Heart left ventricle (tissue), 13 donors: ENCODE results near the gene ZNF148.

ENCODE experiments used
- POLR2A ChIP-seq, 2 donors: fragments of 450-650 bp; IDR thresholded peaks; one replicate each; pipeline ENCODE4 v1.6.1; 2017; ENCODE audit warnings: antibody characterized with exemption in 2 of 2, mild to moderate bottlenecking in 2 of 2, moderate library complexity in 2 of 2
- TF ChIP-seq, protein P1 (sequence below), 12 donors: fragments of 200-600 bp; sonication (generic) in 4 of 12; IDR thresholded peaks; one replicate each; pipeline versions ENCODE4 v1.5.0 to v1.8.0; 2018 to 2022; ENCODE audit warnings: antibody characterized with exemption in 12 of 12, mild to moderate bottlenecking in 5 of 12
- donor health status: ischemic (EF 13 %, LVEDD 7.1; RV severe dilation, severe dysfunction).
- donor health status: DM: no; HTN: yes; CAD: no.
- donor health status: DM: no; HTN: no; CAD: no.
- donor health status: ischemic (EF 25% LVEDD 6.9; RV normal size, moderate dysfunction).
- donor health status: ischemic (EF 25% LVEDD 5.7; RV mildly dilated, moderate dysfunction).
- donor health status: ischemic (EF 35%, LVEDD 5.7; RV mildly dilated, moderate dysfunction).
- donor health status: nonischemic (EF 11% LVEDD 7.7; RV severe dilation, severe dysfunction).
- donor health status: DM: yes; HTN: yes; CAD: no.
- donor health status: PGD.
- donor health status: ischemic (EF 29% LVEDD 5.4; RV normal size, mild dysfunction).
- donor health status: nonischemic (EF 23%, LVEDD 6.1; RV moderate dilation, normal function).

DNA sequence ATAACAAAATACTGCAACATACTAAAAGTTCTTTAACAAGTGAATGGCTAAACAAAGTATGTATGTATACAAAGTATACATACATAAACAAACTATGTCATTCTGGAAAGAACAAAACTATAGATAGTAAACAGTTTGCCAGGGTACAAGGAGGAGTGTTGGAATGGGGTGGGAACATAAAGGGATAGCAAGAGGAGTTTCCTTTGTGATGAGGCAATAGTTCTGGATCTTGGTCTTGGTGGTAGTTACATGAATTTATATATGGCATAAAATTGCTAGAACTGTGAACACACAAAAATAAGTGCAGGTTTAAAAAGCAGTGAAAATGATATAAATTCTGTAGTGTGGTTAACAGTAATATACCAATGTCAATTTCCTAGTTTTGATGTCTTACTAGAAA, 22.0 kb downstream of the ZNF148 start:
- TF ChIP-seq, protein P1, sequence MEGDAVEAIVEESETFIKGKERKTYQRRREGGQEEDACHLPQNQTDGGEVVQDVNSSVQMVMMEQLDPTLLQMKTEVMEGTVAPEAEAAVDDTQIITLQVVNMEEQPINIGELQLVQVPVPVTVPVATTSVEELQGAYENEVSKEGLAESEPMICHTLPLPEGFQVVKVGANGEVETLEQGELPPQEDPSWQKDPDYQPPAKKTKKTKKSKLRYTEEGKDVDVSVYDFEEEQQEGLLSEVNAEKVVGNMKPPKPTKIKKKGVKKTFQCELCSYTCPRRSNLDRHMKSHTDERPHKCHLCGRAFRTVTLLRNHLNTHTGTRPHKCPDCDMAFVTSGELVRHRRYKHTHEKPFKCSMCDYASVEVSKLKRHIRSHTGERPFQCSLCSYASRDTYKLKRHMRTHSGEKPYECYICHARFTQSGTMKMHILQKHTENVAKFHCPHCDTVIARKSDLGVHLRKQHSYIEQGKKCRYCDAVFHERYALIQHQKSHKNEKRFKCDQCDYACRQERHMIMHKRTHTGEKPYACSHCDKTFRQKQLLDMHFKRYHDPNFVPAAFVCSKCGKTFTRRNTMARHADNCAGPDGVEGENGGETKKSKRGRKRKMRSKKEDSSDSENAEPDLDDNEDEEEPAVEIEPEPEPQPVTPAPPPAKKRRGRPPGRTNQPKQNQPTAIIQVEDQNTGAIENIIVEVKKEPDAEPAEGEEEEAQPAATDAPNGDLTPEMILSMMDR (IDR thresholded peaks at IDR 0.05): no peak
- TF ChIP-seq POLR2A (IDR thresholded peaks at IDR 0.05): no peak
